ENCODE data around the gene GUCY1A2.

DNA sequence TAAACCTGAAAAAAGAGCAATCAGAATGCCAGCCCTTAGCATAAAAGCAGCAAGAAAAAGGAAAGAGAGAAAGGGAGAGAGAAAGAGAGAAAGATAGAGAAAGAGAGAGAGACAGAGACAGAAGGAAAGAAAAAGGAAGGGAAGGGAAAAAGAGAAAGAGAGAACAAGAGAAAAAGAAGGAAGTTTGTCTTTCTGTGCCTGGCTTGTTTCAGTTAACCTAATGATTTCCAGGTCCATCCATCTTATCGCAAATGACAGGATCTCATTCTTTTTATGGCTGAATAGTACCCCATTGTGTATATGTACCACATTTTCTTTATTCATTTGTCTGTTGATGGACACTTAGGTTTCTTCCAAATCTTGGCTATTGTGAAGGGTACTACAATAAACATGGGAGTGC is 230.8 kb downstream of the GUCY1A2 start:
- TF ChIP-seq, protein P1, sequence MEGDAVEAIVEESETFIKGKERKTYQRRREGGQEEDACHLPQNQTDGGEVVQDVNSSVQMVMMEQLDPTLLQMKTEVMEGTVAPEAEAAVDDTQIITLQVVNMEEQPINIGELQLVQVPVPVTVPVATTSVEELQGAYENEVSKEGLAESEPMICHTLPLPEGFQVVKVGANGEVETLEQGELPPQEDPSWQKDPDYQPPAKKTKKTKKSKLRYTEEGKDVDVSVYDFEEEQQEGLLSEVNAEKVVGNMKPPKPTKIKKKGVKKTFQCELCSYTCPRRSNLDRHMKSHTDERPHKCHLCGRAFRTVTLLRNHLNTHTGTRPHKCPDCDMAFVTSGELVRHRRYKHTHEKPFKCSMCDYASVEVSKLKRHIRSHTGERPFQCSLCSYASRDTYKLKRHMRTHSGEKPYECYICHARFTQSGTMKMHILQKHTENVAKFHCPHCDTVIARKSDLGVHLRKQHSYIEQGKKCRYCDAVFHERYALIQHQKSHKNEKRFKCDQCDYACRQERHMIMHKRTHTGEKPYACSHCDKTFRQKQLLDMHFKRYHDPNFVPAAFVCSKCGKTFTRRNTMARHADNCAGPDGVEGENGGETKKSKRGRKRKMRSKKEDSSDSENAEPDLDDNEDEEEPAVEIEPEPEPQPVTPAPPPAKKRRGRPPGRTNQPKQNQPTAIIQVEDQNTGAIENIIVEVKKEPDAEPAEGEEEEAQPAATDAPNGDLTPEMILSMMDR (IDR thresholded peaks at IDR 0.05), result no peak
- TF ChIP-seq EP300 (IDR thresholded peaks at IDR 0.05) (no peak), POLR2A (IDR thresholded peaks at IDR 0.05; ENCODE audit: low read depth) (no peak), POLR2AphosphoS5 (IDR thresholded peaks at IDR 0.05) (no peak)
